Measurements from ENCODE around the gene MUC6. TPM values are rescaled to one million over a fixed set of nuclear protein-coding genes. Genes with fewer than 3 reads are reported as not detected.
A peak's percentile ranks its signal among the peaks of the same experiment; 100 is the strongest.

MUC6 gene
- total and polyA plus RNA-seq, 10 donors = 0.02 to 0.76 (median 0.22) TPM; not detected in 3

- Histone ChIP-seq H3K27me3 (replicated peaks in 1 of 7) (peaks cover 0 to 10% (median 0%) of the 10 kb centered on the region in 7 donors), H3K4me1 (peaks cover 0 to 40% (median 4%) of the 10 kb centered on the region in 6 donors), H3K27ac (peak overlapping the region in 1 of 8 donors; percentile 45), H3K9me3 (no peaks in the 10 kb centered on the region), H3K36me3 (no peaks in the 10 kb centered on the region), H3K4me3 (no peak overlapping the region)
- 92 to 96% (median 93%) methylated on average over 12 of the region's 12 CpGs for WGBS, 5 donors
- TF ChIP-seq POLR2AphosphoS5 (IDR thresholded peaks at IDR 0.05) = no peak
- no peak for TF ChIP-seq CTCF (IDR thresholded peaks at IDR 0.05 in 8 of 11, conservative IDR thresholded peaks at IDR 0.05 in 3 of 11)
- no peak for TF ChIP-seq POLR2A (IDR thresholded peaks at IDR 0.05)
- no peak for DNase-seq
- intact Hi-C loops (cut with DNase I; ENCODE audit: low total_unique reads) = no loop called here
Observed at GRCh38 chr11:1032310-1032891, 4.1 kb downstream of the MUC6 start.

GRCh38 chr11:1031121-1031899, 5.2 kb downstream of the MUC6 start:
- Histone ChIP-seq H3K4me1 (peaks cover 0 to 40% (median 4%) of the 10 kb centered on the region in 6 donors), H3K4me3 (no peak overlapping the region), H3K27me3 (replicated peaks in 1 of 7) (peaks cover 0 to 3% (median 0%) of the 10 kb centered on the region in 7 donors), H3K36me3 (peaks cover 0 to 6% (median 0%) of the 10 kb centered on the region in 6 donors), H3K27ac (no peak overlapping the region), H3K9me3 (no peaks in the 10 kb centered on the region)
- WGBS, 5 donors = 84 to 86% (median 85%) methylated on average over 25 to 30 of the region's 30 CpGs
- intact Hi-C loops (cut with DNase I; ENCODE audit: low total_unique reads) = no loop called here
- no peak for DNase-seq
- TF ChIP-seq POLR2AphosphoS5 (IDR thresholded peaks at IDR 0.05) (peak in 2 of 3 donors; percentile 30 to 37), CTCF (IDR thresholded peaks at IDR 0.05 in 8 of 11, conservative IDR thresholded peaks at IDR 0.05 in 3 of 11) (no peak)

- Histone ChIP-seq H3K36me3 (peaks cover 0 to 14% (median 0%) of the 10 kb centered on the region in 6 donors), H3K27ac (no peak overlapping the region), H3K4me1 (peaks cover 0 to 40% (median 4%) of the 10 kb centered on the region in 6 donors), H3K9me3 (no peaks in the 10 kb centered on the region), H3K27me3 (replicated peaks in 1 of 7) (no peaks in the 10 kb centered on the region), H3K4me3 (no peak overlapping the region)
- no peak for TF ChIP-seq POLR2A (IDR thresholded peaks at IDR 0.05)
- TF ChIP-seq POLR2AphosphoS5 (IDR thresholded peaks at IDR 0.05) = peak in 2 of 3 donors; percentile 39 to 49
- 60 to 100% (median 71%) methylated on average over 1 to 20 of the region's 20 CpGs for WGBS, 5 donors
- DNase-seq = no peak
- intact Hi-C loops (cut with DNase I; ENCODE audit: low total_unique reads) = no loop called here
Observed at GRCh38 chr11:1030556-1030955, 6.0 kb downstream of the MUC6 start.

DNA sequence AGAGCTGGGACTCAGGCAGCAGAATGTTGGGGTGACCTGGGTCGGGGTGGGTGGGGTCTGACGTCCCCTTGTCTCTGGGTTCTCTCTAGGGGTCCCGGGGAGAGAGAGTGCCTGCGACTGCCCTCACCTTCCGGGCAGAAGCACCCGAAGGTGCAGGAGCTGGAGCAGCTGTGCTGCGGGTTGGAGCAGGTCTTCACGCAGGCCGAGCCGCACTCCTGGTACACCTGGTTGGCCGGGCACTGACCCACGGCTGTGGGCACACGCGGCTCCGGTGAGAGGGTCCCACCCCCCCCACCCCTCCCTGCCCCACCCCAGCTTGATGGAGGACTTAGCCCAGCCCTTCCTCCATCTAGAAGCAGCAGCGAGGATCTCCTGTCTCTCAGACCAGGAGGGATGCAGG, 6.4 kb downstream of the MUC6 start:
- Histone ChIP-seq H3K4me3 (no peak overlapping the region), H3K27me3 (replicated peaks in 1 of 7) (no peaks in the 10 kb centered on the region), H3K27ac (no peak overlapping the region), H3K36me3 (peaks cover 0 to 18% (median 0%) of the 10 kb centered on the region in 6 donors), H3K9me3 (no peaks in the 10 kb centered on the region), H3K4me1 (peaks cover 0 to 40% (median 4%) of the 10 kb centered on the region in 6 donors)
- 69 to 80% (median 72%) methylated on average over 9 to 16 of the region's 16 CpGs for WGBS, 5 donors
- intact Hi-C loops (cut with DNase I; ENCODE audit: low total_unique reads) = no loop called here
- no peak for DNase-seq
- no peak for TF ChIP-seq CTCF (IDR thresholded peaks at IDR 0.05 in 8 of 11, conservative IDR thresholded peaks at IDR 0.05 in 3 of 11)
- TF ChIP-seq POLR2A (IDR thresholded peaks at IDR 0.05) = no peak
- no peak for TF ChIP-seq POLR2AphosphoS5 (IDR thresholded peaks at IDR 0.05)
